Transverse colon (tissue), 4 donors: ENCODE data around the gene TOM1L2. TPM values are rescaled to one million over a fixed set of nuclear protein-coding genes. Genes with fewer than 3 reads are reported as not detected.
A peak's percentile ranks its signal among the peaks of the same experiment; 100 is the strongest.

Experiments used
- DNase-seq: peaks from one replicate; pipeline ENCODE4 v3.0.0-alpha.2; 2019
- H3K27ac ChIP-seq, 4 donors: fragments of 200-600 bp; sonication (generic); 2 replicates each; pipeline ENCODE4 v1.5.1; 2016 to 2018; ENCODE audit warnings: inconsistent platforms in 4 of 4
- H3K27me3 ChIP-seq: fragments of 200-600 bp; sonication (generic); 2 replicates; pipeline ENCODE4 v1.5.1; 2017; ENCODE audit warnings: inconsistent platforms
- H3K36me3 ChIP-seq, 4 donors: fragments of 200-600 bp; sonication (generic); 2 replicates each; pipeline ENCODE4 v1.5.1; 2017 to 2019; ENCODE audit warnings: inconsistent platforms in 4 of 4
- H3K4me1 ChIP-seq, 4 donors: fragments of 200-600 bp; sonication (generic); 2 replicates each; pipeline ENCODE4 v1.5.1; 2017 to 2020; ENCODE audit warnings: inconsistent platforms in 4 of 4
- H3K4me3 ChIP-seq, 4 donors: fragments of 200-600 bp; sonication (generic); 1 replicate in 1 of 4; 2 replicates in 3 of 4; pipeline versions ENCODE4 v1.5.1 to v1.6.1; 2017 to 2019; ENCODE audit warnings: inconsistent platforms in 4 of 4
- H3K9me3 ChIP-seq, 2 donors: fragments of 200-600 bp; sonication (generic); 2 replicates each; pipeline ENCODE4 v1.5.1; 2017 to 2019; ENCODE audit warnings: inconsistent platforms in 2 of 2
- CTCF ChIP-seq, 5 experiments: fragments of 200-600 bp in 3 of 5; fragments of 450-650 bp in 2 of 5; sonication (generic) in 3 of 5; IDR thresholded peaks; 1 replicate in 2 of 5; 2 replicates in 3 of 5; pipeline ENCODE4 v1.5.1; 2016 to 2017; ENCODE audit warnings: antibody characterized with exemption in 5 of 5, inconsistent platforms in 3 of 5, mild to moderate bottlenecking in 2 of 5, moderate library complexity in 1 of 5
- EP300 ChIP-seq: sonication (generic); formaldehyde crosslinking; IDR thresholded peaks from one replicate; pipeline ENCODE4 v1.6.1; 2017; ENCODE audit warnings: antibody characterized with exemption, low read depth
- POLR2A ChIP-seq: fragments of 450-650 bp; IDR thresholded peaks from one replicate; pipeline ENCODE4 v1.6.1; 2016; ENCODE audit warnings: antibody characterized with exemption, mild to moderate bottlenecking, moderate library complexity
- POLR2AphosphoS5 ChIP-seq, 3 donors: sonication (generic); formaldehyde crosslinking; IDR thresholded peaks; one replicate each; pipeline ENCODE4 v1.6.1; 2016; ENCODE audit warnings: antibody characterized with exemption in 3 of 3
- WGBS, 2 donors: methylation state at CpG; one replicate each; pipeline ENCODE4 v1.1.5; 2018; ENCODE audit warnings: low coverage in 1 of 2; 5-methylcytosine and 5-hydroxymethylcytosine counted together
- in situ Hi-C, 4 donors: fragments of 200-750 bp; cut with MboI; loops; one replicate each; pipeline versions ENCODE4 v1.15.0 to v1.15.1; 2017; ENCODE audit warnings: low sequenced_read_pairs in 3 of 4, low pct_ligation_motif_present in 1 of 4, low pct_unique_long_range_greater_than_20kb in 1 of 4
- intact Hi-C: fragments of 100-400 bp; cut with DNase I; formaldehyde crosslinking; loops from one replicate; pipeline ENCODE4 v1.15.1; 2023; ENCODE audit warnings: low total_unique reads
- total RNA-seq, 4 donors: library from RNA; depleted of rRNA; stranded (reverse); fragments of >200 nt; gene quantifications; one replicate each; pipeline ENCODE4 v1.1.0, GENCODE V29; 2016

TOM1L2 gene
- total RNA-seq, 4 donors from 2014 or later, result 65.9 to 178 (median 97.7) TPM

GRCh38 chr17:17944743-17945142 is 27.5 kb downstream of the TOM1L2 start:
- intact Hi-C loops (no loop called here), in situ Hi-C loops (no loop called here)
- DNase-seq, result no peak
- H3K4me1 ChIP-seq, result peaks cover 16 to 55% (median 35%) of the 10 kb centered on the region in 4 donors
- TF ChIP-seq POLR2A (no peak), CTCF (IDR thresholded peaks at IDR 0.05) (no peak), EP300 (no peak), POLR2AphosphoS5 (IDR thresholded peaks at IDR 0.05) (no peak)
- H3K36me3 ChIP-seq, result no peaks in the 10 kb centered on the region
- no peaks in the 10 kb centered on the region for H3K9me3 ChIP-seq
- H3K27ac ChIP-seq, result peak overlapping the region in 2 of 4 donors; percentile 25 to 32
- H3K4me3 ChIP-seq, result no peak overlapping the region
- no peaks in the 10 kb centered on the region for H3K27me3 ChIP-seq
- WGBS, 2 donors, result 88 to 93% methylated on average over 6 to 11 of the region's 11 CpGs

- Histone ChIP-seq H3K4me1 (peaks cover 16 to 59% (median 39%) of the 10 kb centered on the region in 4 donors), H3K27ac (peak overlapping the region in 2 of 4 donors; percentile 25 to 32), H3K4me3 (no peak overlapping the region), H3K9me3 (no peaks in the 10 kb centered on the region), H3K27me3 (no peaks in the 10 kb centered on the region), H3K36me3 (no peaks in the 10 kb centered on the region)
- TF ChIP-seq EP300, result no peak
- no peak for TF ChIP-seq POLR2AphosphoS5 (IDR thresholded peaks at IDR 0.05)
- TF ChIP-seq POLR2A, result no peak
- no peak for TF ChIP-seq CTCF (IDR thresholded peaks at IDR 0.05)
- in situ Hi-C loops (no loop called here), intact Hi-C loops (no loop called here)
- DNase-seq, result no peak
- 78% methylated on average over 2 to 7 of the region's 7 CpGs for WGBS, 2 donors
These were observed 28.0 kb downstream of the TOM1L2 start for GRCh38 chr17:17944242-17944641.

GRCh38 chr17:17943281-17943984 is 28.8 kb downstream of the TOM1L2 start:
- H3K4me1 ChIP-seq, result peaks cover 16 to 65% (median 46%) of the 10 kb centered on the region in 4 donors
- in situ Hi-C loops, result no loop called here
- no peaks in the 10 kb centered on the region for H3K27me3 ChIP-seq
- H3K9me3 ChIP-seq, result no peaks in the 10 kb centered on the region
- DNase-seq, result no peak
- no peaks in the 10 kb centered on the region for H3K36me3 ChIP-seq
- TF ChIP-seq EP300 (no peak), POLR2AphosphoS5 (IDR thresholded peaks at IDR 0.05) (no peak), POLR2A (no peak), CTCF (IDR thresholded peaks at IDR 0.05) (no peak)
- 63 to 80% methylated on average over 3 of the region's 3 CpGs for WGBS, 2 donors
- intact Hi-C loops, result no loop called here
- no peak overlapping the region for H3K4me3 ChIP-seq
- peak overlapping the region in 3 of 4 donors; percentile 18 to 48 (median 25) for H3K27ac ChIP-seq

- H3K4me1 ChIP-seq, result peaks cover 16 to 69% (median 52%) of the 10 kb centered on the region in 4 donors
- no peaks in the 10 kb centered on the region for H3K27me3 ChIP-seq
- no peaks in the 10 kb centered on the region for H3K36me3 ChIP-seq
- DNase-seq, result no peak
- H3K9me3 ChIP-seq, result no peaks in the 10 kb centered on the region
- in situ Hi-C loops (no loop called here), intact Hi-C loops (no loop called here)
- H3K27ac ChIP-seq, result peak overlapping the region in 3 of 4 donors; percentile 18 to 48 (median 25)
- no peak for TF ChIP-seq POLR2AphosphoS5 (IDR thresholded peaks at IDR 0.05)
- TF ChIP-seq POLR2A, result no peak
- no peak for TF ChIP-seq EP300
- TF ChIP-seq CTCF (IDR thresholded peaks at IDR 0.05), result no peak
- no peak overlapping the region for H3K4me3 ChIP-seq
These were observed 29.4 kb downstream of the TOM1L2 start for GRCh38 chr17:17942846-17943245.
